ENCODE data around the gene GRIK4.

GRIK4 gene

DNA sequence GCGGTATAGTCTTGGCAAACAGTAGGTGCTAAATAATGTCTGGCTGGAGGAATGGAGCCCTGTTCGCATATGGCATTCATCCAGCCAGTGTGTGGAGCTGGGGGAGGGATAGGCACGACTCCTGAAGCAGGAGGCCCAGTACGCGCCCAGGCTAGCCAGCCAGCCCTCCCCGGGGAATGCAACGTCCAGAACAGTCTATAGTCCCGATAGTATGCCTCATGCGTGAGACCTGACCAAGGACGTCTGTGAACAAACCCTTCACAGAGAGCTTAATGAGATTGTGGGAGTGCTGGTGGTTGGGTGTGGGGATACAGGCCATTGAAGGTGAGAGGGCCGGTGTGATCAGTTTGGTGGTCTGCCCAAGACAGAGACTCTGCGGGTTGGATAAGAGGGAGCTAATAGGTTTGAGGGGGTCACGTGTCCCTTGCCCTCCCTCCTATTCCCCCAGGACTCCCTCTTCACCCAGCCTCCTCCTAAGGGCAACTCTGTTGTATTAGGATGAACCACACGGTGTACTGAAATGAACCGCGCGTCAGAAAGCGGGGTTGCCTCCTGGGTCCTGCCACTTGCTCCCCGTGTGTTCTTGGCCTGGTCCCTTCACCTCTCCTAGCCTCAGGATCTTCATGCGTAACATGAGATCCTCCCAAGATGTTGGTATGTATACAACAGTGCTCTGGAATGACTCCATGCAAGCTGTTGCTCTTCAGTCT lies 987 bp upstream of the GRIK4 start:
- DNase-seq: no peak

DNA sequence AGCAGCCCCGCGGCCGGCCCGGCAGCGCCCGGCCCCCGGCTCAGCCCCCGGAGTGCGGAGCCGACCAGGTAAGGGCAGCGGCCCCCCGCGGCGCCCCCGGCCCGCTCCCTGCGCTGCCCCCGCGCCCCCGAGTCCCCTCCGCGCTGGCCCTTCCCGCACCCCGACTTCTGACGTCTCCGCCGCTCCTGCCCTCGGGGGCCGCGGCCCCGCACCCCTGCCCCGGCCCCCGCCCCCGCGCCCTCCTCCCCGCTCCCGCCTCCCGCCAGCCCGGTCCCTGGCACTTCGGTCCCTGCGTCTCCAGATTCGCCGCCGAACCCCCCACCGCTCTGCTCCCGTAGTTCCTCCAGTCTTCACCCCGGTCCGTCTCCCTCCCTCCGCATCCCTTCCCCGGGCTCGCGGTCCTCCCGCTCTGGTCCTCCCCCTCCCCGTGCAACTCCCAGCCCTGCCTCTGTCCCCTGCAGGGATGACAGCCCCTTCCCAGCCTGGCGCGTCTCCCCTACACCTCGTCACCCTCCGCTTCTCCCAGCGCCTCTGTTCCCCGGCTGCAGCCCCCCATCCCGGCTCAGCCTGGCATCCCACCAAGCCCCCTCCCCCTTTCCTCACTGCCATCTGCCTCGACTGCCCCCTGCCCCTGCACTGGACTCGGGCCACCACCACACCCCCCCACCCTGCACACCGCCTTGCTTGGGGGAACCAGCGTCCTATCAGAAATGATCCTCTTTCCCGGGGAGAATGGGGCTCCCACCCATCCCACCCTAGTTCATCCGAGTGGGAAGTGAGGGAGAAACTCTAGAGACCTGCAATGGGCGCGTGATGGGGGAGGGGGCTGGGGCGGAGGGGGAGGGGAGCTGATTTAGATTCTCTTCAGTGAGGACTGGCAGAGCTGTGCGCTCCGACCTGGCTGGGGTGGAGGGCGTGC lies 531 bp downstream of the GRIK4 start:
- DNase-seq: peak; percentile 20

DNA sequence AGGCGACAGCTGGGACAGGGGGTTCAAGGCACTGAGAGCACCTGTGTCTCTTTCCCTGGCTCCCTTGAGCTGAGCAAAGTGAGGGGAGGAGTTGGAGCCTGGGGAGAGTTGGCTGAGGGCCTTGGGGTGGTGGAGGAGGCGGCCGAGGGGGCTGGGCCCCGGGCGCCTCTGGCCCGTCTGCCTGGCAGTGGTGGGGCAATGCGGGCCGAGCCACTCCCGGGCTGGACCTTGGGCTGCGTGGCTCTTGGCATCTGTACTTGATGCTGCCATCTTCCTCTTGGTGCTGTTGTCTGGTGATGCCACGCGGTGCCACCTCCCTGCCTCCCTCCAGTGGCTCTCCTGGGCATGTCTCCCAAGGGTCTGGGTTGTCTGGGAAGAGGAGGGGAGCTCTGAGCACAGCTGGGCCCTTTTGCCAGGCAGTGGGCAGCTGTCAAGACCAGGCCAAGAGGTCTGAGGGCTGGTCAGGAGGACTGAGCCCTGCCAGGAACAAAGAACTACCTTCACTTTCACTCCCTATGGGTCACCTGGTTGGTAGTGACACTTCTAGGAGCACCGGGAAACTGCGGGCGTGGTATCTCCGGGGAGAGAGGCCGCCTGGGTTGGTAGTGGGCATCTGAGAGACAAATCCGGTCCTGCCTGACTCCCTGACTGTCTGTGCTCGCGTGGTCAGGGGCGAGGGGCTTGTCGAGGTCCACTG lies 1.3 kb downstream of the GRIK4 start:
- DNase-seq: peak; percentile 15

DNA sequence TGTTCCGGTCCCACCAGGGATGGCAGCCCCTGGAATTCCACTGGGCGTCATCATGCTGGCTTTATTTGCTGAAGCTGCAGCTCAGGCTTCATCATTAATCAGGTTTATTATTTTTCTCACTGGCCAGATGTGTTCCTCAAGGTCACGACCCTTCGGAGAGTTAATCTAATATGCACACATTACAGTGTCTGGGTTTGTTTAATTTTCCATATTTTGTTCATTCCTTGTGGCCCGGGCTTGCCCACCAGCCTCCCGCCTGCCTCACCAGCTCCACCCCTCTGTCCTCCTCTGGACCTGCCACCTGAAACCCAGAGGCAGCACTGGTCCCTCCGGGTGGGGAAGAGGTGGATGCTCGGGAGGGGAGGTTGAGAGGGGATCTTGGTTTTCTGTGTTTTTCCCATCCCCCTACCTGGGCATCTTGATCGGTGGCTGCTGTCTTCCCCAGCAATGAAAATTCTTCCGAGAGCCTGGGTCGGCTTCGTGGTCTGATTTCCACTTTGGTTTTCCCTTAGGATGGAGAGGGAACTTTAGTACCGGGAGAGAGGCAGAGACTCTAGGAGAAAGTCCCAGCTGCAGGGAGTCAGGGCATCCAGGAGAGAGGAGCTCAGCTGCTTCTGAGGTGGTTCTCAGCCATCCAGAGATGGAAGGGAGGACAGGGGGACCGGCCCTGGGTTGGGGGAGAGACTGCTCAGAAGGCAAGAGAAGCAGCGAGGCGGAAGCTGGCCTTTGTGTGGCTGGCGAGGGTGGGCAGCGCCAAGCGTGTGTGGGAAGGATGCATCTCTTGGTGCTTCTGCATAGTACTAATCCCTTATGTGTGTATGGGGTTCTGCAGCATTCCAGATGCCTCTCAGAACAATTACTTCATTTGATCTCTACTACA lies 2.1 kb downstream of the GRIK4 start:
- no peak for DNase-seq

DNA sequence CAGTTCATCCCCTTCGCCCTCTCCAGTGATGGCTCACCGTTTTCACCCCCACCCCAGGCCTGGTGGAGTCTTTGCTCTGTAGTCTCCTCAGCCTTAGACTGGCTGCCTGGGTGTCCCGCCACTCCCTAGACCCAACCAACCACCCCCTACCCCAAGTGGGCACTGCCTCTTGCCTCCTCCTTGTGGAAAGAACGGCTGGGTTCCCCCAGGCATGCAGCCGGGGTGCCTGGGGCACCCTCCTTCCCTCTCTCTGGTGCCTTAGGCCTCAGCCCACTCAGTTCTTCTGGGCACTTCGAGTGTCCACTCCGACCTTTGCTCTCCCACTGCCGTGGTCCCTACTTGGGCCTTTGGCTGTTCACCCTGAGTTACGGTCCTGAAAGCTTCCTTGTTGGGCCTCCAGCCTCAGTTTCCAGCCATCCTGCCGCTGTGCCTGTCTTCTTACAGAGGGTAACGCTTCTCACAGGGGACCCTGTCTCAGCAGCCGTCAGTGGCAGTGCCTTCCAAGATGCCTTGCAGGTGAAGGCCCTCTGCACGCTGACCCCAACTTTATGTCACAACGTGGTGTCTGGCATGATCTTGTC lies 3.1 kb downstream of the GRIK4 start:
- DNase-seq: no peak

DNA sequence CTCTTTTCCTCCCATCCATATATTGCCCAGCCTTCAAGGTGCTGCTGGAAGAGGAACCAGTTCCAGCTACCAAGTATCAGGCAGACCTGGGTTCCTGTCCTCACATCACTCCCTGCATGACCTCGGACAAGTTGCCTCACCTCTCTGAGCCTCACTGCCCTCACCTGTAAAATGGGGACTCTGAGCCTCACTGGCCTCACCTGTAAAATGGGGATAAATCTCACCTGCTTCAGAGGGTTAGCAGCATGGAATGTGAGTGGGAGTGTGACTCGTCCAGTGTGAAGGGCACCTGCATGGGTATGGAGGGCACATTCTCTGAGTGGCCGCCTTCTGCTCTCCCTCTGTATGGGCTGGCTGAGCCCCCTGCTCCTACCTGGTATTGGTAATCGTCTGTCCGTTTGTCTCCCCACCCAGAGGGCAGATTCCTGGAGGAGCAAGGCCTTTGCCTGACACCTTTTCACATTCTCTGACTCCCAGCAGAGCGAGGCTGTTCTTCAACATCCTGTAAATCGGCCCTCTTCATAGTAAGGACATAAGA lies 3.7 kb downstream of the GRIK4 start:
- DNase-seq: no peak

DNA sequence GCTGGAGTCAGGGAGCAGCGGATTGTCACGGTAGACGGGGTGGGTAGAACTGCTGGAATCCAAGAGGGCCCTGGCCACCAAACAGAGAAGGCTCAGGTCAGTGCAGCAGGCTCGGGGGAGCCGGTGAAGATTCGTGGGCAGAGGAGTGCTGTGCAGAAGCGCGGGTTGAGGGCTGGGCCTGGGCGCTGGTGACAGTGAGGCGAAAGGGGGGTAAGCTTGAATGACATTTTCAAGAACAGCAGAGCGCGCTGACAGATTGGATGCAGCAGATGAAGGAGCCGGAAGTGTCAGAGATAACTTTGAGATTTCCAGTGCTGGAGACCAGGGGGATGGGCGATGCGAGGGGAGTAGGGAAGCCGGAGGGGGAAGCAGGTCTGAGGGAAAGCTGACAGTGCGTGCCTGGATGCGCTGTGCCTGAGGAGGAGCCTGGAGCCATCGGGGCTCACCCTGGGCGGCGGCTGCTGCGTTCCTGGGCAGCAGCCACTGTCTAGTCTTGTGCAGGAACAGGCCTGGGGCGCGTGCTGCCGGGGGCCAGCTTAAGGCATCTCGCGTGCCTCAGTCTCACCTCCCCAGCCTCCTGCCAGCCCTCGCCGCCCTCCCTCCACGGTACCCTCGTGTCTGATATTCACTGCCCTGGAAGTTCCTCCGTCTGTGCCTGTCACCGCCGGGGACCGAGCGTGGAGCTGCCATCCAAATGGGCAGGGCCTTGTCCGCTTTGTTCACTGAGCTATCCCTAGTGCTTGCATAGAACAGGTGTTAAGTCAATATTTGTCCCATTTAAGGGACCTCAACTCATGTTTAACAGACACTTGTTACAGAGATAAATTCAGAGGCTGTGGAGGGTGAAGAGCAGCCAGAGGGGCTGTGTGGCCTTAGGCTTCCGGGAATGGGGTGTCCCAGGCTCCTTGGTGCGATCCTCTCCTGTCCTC lies 5.2 kb downstream of the GRIK4 start:
- DNase-seq: no peak

DNA sequence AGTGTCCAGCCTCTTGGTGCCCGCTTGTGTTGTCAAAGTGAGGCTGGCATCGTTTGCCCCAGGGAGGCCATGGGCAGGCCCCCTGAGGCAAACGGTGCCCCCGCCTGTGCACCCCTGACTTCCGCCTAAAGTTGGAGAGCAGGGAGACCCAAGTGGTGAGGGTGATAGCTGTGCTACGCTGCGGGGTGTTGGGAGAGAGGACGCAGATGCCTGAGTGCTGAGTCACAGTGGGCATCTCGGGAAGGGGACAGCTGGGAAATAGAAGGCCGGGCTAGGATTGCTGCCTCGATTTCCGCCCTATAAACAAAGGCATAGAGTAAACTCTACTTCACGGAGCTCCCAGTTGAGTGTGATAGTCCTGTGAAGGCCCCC lies 5.8 kb downstream of the GRIK4 start:
- no peak for DNase-seq

DNA sequence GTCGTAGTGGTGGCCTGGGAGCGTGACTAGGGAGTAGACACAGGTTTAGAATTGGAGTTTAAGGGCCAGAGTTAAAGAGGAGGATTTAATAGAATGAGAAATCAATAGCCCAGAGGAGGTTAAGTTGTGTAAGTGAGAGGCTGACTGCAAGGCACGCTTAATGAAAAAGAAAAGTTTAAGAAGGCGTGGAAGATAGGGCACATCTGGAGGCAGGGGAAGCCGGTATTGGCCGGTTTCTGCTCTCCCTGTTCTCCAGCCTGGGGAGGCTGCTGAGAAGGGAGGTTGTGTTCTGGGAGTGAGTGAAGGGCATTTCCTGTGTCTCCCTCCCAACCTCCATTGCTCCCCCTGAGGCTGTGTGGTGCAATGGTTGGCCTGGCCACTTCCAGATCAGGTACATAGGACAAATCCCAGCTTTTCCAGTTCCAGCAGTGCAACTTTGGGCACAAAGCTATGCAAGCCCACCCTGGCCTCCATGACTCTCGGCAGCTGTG lies 6.3 kb downstream of the GRIK4 start:
- DNase-seq: no peak

DNA sequence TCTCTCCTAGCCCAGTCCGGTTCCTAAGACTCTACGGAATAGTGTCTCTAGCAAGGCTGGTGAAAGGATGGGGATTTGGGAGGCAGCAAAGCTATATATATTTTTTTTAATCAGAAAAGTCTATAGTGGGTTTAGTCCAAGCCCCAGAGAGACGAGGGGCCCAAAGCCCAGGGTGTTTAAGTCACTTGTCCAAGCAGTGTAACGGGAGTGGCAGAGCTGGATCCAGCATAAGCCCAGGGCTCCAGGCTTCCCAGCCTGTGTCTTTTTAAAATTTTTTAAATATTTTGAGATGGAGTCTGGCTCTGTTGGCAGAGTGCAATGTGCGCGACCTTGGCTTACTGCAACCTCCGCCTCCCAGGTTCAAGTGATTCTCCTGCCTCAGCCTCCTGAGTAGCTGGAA lies 6.8 kb downstream of the GRIK4 start:
- no peak for DNase-seq

DNA sequence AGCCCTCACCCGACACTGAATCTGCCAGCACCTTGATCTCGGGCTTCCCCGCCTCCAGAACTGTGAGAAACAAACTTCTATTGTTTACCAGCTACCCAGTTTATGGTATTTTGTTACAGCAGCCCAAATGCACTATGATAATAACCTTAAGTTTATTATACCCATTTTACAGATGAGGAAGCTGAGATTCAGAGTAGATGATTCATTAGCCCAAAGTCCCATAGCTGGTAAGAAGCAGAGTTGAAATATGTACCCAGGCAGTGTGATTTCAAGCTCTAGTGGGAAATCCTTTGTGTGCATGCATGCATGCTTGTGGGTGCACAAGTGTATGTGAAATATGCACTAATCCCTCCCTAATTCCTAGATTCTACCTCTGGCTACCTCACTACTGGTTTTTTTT lies 7.9 kb downstream of the GRIK4 start:
- DNase-seq: no peak

DNA sequence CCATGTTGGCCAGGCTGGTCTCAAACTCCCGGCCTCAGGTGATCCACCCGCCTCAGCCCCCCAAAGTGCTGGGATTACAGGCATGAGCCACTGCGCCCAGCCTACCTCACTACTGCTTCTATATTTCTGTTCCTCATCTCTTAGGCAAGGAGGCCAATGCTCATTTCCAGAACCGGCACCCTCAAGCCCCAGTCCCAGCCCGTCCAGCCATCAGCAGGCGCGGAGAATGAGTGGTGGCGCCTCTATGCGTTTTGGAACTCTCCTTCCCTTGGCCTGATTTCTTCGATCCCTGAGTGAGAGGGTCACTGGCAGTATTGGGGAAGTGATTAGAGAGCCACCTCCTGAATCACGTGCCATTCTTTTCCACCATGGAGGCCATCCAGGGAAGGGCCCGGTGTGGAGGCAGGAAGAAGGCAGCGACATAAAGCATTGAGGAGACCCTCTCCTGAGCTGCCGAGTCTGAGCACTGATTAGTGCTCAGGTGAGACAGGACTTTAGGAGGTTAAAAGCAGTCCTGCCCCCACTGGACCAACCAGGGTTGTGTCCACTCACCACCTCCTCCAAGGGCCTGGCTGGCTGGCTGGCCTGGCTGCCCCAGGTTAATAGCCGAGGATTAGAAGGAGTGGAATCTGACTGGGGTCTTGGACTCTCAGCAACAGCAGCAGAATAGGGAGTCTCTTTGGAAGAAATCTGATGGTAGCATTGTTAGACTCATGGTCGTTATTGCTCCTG lies 8.7 kb downstream of the GRIK4 start:
- no peak for DNase-seq

DNA sequence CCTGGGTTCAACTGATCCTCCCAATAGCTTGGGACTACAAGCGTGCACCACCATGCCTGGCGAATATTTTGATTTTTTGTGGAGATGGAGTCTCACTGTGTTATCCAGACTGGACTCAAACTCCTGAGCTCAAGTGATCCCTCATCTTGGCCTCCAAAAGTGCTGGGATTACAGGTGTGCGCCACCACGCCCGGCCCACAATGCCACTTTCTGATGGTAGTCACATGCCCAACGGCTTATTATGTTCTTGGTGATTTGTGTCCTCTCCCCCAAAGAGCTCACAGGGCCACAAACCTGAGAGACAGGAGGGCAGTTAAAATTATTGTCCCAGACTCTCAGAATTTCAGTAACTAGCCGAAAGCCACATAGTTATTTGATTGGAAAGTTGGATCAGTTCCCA lies 9.6 kb downstream of the GRIK4 start:
- DNase-seq: no peak

DNA sequence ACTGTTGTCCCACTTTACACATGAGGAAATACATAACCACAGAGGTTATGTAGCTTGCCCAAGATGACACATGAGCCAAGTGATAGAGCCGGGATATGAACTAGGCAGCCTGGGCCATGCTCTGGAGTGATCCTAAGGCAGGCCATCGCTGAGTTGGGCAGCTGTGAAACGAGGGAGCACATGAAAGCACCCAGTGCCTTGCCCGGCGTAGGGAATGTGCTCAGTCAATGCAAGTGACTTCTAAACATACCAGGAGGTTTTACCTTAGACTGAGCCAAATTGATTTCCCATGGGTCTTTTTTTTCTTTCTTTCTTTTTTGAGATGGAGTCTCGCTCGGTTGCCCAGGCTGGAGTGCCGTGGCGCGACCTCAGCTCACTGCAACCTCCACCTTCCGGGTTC lies 10.5 kb downstream of the GRIK4 start:
- no peak for DNase-seq

DNA sequence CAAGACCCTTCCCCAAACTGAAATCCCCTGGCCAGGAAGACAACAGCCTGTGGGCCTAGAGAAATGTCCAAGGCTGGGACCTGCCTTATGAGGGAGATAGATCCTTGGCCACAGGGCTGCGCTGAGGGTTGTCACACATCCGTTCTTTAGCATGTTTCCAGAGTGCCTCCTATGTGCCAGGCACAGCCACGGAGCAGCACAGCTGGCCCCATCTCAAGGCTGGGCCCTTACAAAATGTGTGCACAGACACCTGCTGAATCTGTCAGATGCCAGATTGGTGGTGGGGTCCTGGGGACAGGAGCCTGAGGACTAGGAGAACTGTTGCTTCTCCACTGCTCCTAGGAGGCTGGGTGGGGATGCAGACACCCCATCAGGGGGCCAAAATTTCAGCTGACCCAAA lies 11.2 kb downstream of the GRIK4 start:
- no peak for DNase-seq

DNA sequence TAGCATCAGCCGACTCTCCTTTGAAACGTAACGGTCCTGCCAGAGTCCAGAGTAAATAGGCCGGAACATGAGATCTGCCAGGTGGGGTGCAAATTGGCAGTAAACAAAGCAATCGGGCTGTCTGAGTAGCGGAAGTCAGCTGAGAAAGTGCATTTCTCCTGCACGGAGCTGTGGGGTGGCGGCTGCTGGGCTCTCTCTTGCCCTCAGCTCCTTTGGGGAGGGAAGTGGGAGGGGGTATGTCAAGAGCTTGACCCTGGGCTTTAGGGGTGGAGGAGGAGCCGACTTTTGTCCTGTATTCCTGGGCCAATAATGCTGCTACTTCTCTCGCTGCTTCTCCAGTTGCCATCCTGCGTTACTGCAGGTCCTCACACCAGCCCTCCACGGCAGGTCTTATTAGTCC lies 11.6 kb downstream of the GRIK4 start:
- DNase-seq: no peak

DNA sequence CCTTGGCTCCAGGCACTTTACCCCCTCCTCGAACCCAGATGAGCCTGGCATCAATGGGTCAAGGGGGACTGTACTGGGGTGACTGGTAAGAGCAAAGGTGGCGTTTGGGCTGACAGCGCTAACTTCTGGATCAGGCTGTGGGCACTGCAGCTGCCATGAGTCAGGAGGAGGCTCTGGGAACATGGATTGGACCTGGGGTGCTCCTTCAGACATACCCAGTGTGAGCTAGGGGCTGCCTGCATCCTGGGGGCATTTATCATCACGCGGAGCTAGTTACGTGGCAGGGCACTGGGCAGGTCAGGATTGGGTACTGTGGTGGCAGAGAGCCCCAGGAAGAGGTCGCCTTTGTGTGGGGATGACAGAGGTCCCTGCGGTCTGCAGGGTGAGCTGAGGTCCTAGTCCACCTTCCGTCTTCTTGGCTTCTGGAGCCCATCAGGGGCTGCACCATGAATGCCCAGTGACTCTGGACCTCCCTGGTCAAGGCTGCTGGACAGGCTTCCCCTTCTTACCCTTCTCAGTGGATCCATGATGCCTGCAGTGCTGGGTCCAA lies 13.1 kb downstream of the GRIK4 start:
- no peak for DNase-seq

DNA sequence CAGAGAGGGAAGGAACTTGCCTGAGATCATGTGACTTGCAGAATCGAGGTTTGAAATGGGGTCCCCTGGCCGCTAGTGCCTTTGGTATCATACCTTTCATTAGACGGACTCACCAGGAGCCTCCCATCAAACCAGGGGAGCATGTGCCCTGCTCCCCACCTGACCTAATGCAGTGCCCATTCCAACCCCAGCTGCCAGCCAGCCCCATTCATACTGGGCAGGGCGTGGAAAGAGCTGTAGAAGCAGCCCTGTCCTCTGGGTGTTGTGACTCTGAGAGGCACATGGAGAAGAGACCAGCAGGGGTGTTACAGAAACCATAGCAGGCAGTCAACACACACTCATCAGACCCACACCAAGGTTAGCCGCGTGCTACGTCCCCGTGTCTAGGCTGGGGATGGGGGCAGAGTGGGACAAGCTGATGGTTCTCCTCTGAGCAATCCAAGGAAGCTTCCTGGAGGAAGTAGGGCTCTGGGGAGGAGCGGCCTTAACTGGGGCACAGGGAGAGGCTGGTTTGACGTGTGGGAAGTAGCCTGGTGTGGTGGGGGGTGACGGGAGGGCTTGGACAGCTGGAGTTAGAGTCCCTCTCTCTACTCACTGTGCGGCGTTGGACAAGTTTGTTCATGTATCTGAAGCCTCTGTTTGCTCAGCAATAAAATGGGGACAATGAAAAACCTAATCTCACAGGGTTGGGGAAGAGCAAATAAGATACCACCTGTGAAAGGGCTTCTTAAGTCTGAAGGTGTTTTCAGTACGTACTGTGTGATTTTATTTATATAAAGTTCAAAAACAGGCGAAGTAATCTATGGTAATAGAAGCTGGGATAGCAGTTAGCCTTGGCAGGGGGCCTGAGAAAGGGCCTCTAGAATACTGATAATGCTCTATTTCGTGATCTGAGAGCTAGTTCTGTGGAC lies 14.0 kb downstream of the GRIK4 start:
- DNase-seq: no peak

DNA sequence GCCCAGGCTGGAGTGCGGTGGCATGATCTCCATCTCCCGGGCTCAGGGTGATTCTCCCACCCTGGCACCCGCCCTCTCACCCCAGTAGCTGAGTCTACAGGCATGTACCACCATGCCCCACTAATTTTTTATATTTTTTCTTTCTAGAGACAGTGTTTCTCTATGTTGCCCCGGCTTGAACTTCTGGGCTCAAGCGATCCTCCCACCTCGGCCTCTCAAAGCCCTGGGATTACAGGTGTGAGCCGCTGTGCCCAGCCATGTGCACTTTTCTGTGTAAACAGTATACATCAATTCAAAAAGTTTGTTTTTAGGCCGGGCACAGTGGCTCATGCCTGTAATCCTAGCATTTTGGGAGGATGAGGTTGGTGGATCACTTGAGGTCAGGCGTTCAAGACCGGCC lies 14.7 kb downstream of the GRIK4 start:
- DNase-seq: no peak
